HG02610 (cell line): ENCODE results near the gene SCAMP4.
A peak's percentile ranks its signal among the peaks of the same experiment; 100 is the strongest.
"Not testable (repeated sequence)": the region's sequence is repeated elsewhere in the genome, so short reads cannot be mapped to it uniquely, and the experiment has no call there.

Source experiments
- ATAC-seq: cut with Tn5 transposase; IDR thresholded peaks from one replicate; pipeline ENCODE4 v1.9.1; 2021; ENCODE audit warnings: mild to moderate bottlenecking, moderate library complexity; ENCODE audit not compliant: unreplicated experiment

SCAMP4 gene

GRCh38 chr19:1866693-1867348, 38.4 kb upstream of the SCAMP4 start:
- ATAC-seq, result no peak

DNA sequence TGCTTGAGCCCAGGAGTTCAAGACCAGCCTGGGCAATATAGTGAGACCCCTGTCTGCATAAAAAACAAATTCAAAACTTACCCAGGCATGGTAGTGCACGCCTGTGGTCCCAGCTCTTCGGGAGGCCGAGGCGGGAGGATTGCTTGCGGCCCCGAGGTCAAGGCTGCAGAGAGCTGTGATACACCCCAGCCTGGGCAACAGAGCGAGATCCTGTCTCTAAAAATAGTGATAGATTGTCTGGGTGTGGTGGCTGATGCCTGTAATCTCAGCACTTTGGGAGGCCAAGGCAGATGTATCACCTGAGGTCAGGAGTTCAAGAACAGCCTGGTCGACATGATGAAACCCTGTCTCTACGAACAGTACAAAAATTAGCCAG, 37.9 kb upstream of the SCAMP4 start:
- ATAC-seq, result no peak

DNA sequence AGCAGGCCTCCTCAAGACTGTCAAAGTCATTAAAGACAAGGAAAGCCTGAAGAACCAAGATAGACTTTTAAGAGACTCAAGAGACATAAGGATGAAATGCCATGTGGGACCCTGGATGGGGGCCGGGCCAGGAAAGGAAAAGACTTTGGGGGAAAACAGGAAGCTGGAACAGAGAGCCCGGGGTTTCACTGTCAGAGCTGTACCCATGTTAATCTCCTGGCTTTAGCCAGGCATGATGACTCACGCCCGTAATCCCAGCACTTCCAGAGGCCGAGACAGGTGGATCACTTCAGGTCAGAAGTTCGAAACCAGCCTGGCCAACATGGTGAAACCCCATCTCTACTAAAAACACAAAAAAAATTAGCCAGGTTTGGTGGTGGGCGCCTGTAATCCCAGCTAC, 36.2 kb upstream of the SCAMP4 start:
- no peak for ATAC-seq

DNA sequence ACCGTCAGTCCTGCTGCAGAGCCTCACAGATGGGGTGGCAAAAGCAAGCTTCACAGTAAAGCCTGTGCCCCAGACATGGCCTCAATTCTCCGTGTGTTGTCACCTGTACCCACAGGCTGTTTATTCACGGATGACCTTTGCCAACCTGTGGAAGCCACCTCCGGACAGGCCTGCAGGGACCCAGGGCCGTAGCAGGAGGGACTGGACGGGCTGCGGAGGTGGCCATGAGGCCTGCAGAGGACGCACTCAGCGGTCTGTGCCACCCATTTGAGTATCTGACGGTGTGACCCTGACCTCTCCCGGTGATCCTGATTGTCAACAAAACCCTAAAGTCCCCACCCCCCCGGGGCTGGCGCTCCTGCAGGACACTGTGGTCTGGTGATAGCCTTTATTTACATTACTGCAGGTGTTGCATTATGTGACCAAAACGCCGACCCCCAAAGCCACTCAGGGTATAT, 34.0 kb upstream of the SCAMP4 start:
- ATAC-seq, result no peak

- ATAC-seq, result no peak
Measured at GRCh38 chr19:1871630-1872029, 33.6 kb upstream of the SCAMP4 start.

DNA sequence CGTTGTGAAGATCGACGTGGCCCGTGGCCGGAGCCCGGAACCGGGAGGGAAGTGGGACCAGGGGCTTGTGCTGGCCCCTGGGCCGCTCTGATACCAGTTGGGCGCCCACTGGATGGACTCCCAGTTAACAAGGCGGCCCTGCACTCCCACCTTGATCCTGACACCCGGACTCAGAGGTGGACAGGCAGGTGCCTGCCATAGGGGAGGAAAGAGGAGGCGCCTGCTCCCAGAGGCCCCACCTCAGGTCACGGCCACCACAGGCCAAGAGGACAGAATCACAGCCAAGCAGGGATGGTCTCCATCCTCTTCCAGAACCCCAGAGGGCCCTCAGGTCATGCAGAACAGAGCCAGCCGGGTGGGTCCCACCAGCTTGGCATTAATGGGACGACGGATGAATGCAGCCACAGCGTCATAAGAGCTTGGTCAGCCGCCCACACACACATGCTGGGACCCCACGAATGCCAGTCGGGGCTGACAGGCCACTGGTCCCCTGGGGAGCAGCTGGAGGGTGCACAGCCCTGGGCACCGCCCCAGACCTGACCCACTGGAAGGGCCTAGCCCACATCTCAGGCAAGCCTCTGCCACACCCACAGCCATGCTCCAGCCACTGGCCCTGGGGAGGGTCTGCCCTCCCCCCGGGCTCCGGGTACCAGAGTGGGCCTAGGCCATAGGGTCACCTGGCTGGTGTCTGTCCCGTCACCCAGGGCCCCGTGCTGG, 32.2 kb upstream of the SCAMP4 start:
- no peak for ATAC-seq

DNA sequence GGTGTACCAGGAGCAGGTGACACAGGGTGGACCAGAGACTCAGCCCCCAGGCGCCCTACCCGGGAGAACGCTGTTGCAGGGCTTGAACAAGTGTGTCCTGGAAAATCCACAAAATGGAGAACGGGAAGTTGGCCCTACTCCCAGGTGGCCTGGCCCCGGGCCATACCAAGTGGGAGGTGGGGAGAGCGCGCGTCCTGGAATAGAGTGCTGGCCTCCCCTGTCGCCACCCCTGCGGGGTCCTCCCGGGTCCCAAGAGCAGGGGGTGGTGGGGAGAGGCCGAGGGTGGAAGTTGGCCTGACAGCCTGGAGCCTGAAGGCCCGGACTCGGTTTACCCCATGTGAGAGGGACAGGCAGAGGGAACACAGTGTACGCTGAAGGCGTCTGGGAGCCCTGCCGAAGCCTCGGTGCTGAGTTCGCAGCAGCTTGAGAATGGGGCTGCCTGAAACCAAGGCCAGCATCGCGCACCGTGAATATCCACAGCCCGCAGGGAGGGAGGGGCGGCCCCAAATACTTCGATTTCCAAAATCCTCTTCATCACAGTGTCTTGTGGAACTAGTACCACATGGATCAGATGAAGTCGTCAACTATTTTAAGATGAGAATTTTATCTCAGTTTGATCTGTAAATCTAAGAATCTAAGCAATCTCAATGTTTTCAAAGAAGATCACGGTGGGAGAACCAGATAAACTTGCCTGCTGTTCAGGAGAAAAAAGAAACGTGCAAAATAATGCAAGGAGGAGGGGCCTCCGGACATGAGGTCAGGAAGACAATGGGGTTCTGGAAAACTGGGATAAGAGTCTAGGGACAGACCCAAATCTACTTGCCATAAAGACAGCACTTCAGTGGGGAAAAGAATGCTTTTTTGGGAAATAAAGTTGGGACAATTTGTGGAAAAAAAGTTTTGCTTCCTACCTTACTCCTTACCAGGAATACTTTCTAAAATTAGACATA, 31.4 kb upstream of the SCAMP4 start:
- ATAC-seq, result no peak

- ATAC-seq, result no peak
Measured at GRCh38 chr19:1874554-1875185, 30.5 kb upstream of the SCAMP4 start.

GRCh38 chr19:1875265-1875645, 29.9 kb upstream of the SCAMP4 start:
- ATAC-seq, result not testable (repeated sequence)

GRCh38 chr19:1875646-1876495, 29.3 kb upstream of the SCAMP4 start:
- peak; percentile 79 for ATAC-seq

DNA sequence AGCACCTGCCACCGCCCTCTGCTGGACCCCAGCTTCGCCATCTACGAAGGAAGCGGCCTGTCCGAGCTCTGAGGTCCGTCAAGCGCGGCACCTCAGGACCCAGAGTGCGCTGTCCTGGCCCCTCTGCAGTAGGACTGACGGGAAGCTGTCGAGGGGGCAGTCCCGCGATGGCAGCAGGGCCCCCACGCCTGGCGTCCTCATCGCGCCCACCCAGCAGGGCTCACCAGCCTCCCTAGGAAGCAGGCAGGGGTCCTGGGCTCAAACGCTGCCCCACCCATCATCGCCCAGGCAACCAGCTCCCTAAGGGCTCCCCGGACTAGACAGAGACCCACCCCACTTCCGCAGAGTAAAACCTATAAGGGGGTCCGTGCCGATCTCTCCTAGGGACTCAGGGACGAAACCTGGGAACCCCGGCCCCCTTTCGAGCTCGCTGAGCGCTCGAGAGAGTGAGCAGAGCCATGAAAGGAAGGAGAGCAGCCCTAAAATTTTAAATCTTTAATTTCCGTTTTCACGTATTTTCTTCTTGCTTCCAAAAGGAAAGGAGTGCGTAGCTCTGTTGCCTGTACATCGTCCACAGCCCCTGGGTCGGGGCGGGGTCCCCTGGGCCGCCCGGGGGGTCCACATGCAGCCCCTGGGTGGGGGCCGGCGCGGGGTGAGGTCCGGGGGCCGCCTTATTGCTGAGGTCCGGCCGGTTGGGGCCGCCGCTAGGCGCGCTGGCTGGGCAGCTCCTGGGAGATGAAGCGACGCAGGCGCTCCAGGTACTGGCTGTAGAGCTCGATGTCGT, 28.5 kb upstream of the SCAMP4 start:
- not testable (repeated sequence) for ATAC-seq

DNA sequence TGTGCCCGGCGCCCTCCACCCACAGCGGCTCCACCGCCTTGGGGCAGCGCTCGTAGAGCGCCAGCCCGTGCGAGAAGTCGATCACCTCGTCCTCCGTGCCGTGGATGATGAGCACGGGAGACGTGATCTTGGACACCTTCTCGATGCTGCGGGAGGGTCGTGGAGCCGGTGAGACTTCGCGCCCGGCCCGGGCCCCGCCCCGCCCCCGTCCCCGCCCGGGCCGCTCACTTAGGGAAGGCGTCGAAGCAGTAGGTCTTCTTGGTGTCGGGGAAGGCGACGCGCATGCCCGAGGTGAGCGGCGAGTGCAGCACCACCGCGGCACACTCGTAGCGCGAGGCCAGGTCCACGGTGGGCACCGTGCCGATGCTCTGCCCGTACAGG, 27.9 kb upstream of the SCAMP4 start:
- ATAC-seq, result not testable (repeated sequence)

DNA sequence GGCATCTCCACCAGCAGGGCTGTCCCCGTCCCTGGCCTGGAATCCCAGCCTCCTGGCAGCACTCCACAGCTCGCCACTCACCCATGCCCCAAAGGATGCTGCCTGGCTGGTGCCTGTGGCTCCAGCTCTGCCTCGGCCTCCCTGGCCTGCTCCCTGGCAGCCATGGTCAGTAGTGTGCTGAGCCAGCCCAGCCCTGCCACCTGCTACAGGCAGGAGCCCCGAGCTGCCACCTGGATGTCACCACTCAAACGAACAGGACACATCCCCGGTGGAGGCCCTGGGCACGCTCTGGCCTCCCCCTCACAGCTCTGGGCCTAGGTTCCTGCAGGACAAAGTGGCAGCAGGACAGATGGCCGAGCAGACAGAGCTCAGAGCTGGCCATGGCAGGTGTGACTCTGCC, 26.6 kb upstream of the SCAMP4 start:
- ATAC-seq, result not testable (repeated sequence)

- not testable (repeated sequence) for ATAC-seq
Measured at GRCh38 chr19:1879982-1880381, 25.2 kb upstream of the SCAMP4 start.

- no peak for ATAC-seq
Measured at GRCh38 chr19:1880611-1881392, 24.4 kb upstream of the SCAMP4 start.

DNA sequence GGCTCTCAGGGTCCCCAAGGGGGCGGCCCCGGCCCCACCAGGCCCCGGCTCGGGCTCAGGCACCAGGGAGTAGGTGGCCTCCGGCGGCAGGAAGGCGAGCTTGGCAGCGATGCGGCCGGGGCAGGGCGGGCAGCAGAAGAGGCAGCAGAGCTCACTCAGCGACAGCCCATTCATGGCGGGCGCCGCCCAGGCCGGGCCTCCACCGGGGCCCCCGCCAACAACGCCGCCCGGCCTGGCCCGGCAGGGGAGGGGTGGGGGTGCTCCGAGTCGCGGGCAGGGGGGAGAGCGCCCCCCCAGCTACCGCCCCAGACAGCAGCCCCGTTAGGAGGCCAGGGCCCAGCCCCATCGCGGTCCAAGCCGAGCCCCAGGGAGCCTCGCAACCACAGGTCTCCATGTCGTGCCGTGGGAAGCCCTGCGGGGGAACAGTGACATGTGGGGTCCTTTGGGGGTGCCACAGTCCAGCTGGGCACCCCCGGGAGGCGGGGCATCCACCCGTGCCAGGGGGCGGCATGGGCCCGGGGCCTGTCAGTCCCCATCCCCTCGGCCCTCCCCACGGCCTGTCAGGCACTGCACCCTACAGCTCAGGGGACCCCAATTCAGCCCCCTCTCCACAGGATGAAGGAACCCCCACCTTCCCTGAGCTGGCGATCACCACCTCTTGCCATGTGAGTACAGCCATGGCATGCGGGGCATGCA, 23.7 kb upstream of the SCAMP4 start:
- not testable (repeated sequence) for ATAC-seq

- ATAC-seq, result no peak
Measured at GRCh38 chr19:1882089-1882785, 23.0 kb upstream of the SCAMP4 start.
